ENCODE data around the gene SYT7. TPM values are rescaled to one million over a fixed set of nuclear protein-coding genes. Genes with fewer than 3 reads are reported as not detected.
"Not testable (repeated sequence)": the region's sequence is repeated elsewhere in the genome, so short reads cannot be mapped to it uniquely, and the experiment has no call there.

Gene SYT7
- polyA plus RNA-seq, 2 of the 4 experiments (the other 2 are of a cell fraction) = 0.37 to 1.0 TPM

DNA sequence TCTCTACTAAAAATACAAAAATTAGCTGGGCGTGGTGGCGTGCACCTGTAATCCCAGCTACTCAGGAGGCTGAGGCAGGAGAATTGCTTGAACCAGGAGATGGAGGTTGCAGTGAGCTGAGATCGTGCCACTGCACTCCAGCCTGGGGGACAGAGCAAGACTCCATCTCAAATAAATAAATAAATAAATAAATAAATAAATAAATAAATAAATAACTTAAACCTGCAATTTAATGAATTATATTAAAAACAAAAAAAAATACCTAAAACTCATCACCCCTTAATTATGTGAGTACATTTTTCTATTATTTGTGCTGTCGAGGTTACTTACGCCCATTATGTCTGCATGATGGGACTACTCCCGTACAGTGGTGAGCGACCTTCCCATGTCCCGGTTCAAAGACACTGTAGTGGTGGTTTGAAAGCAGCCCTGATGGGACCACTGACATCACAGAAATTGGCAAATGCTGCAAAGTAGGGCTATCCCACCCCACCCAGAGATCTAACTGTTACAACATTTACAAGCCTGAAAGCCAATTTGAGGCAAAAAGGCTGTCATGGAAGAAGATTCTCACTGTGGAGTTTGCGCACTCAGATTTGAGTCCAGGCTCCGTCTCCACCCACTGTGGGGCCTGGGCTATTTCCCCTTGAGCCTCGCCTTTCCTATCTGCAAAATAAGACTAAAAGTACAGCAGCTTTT is 101.4 kb downstream of the SYT7 start:
- H3K4me2 ChIP-seq; H3K9me3 ChIP-seq; FAIRE-seq; H3K4me1 ChIP-seq; ATAC-seq; H3K27ac ChIP-seq; H3K4me3 ChIP-seq; DNase-seq (ENCODE audit: low read depth in 1 of 2, low spot score in 1 of 2): not testable (repeated sequence)
- POLR2A ChIA-PET = interaction anchor here (0.7 kb wide), 1 partner anchor 312 kb away, joined by 3 read pairs; no protein-coding TSS in a partner anchor
- CTCF ChIA-PET = interaction anchor here (1.4 to 9.1 kb wide), 16 partner anchors 9 to 157 kb away, joined by 4 to 141 read pairs (median 28); partner anchors contain the start of gene LRRC10B
- 82% methylated on average over 11 of the region's 11 CpGs for WGBS (ENCODE audit: missing lambda C conversion rate)
- TF ChIP-seq ZC3H11A (IDR thresholded peaks at IDR 0.05) = peak; percentile 96

DNA sequence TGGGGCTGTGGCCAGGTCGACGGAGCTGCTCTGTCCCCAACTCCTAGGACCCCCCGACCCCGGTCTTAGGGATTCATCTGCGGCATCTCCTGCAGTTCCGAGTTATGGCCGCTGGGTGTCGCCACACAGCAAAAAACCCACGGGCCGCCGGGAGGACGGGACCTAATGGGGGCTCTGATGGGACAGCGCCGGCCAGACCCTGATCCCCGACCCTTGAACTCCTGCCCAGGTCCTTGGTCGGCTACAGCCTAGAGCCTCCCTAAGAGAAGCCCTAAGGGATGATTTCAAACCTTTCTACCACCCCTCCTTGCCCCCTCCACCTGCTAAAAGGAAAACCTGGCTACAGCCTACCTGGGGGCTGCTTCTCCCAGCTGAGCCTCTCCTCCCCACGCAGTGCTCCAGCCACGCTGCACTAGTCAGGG is 103.1 kb downstream of the SYT7 start:
- ChIA-PET POLR2A (no interaction called here), CTCF (interaction anchor here (0.5 to 9.1 kb wide), 48 partner anchors 9 to 631 kb away, joined by 3 to 141 read pairs (median 5); partner anchors contain the start of genes LRRC10B and SYT7)
- no peak for TF ChIP-seq FOSB (CRISPR knock-in tag; IDR thresholded peaks at IDR 0.05)
- peak; percentile 84 for TF ChIP-seq SMC3 (IDR thresholded peaks at IDR 0.05)
- TF ChIP-seq EHF (CRISPR knock-in tag; IDR thresholded peaks at IDR 0.05) = no peak
- peak; percentile 89 to 90 for TF ChIP-seq RAD21 (conservative IDR thresholded peaks at IDR 0.05 in 1 of 2, IDR thresholded peaks at IDR 0.05 in 1 of 2)
- TF ChIP-seq, protein P1, sequence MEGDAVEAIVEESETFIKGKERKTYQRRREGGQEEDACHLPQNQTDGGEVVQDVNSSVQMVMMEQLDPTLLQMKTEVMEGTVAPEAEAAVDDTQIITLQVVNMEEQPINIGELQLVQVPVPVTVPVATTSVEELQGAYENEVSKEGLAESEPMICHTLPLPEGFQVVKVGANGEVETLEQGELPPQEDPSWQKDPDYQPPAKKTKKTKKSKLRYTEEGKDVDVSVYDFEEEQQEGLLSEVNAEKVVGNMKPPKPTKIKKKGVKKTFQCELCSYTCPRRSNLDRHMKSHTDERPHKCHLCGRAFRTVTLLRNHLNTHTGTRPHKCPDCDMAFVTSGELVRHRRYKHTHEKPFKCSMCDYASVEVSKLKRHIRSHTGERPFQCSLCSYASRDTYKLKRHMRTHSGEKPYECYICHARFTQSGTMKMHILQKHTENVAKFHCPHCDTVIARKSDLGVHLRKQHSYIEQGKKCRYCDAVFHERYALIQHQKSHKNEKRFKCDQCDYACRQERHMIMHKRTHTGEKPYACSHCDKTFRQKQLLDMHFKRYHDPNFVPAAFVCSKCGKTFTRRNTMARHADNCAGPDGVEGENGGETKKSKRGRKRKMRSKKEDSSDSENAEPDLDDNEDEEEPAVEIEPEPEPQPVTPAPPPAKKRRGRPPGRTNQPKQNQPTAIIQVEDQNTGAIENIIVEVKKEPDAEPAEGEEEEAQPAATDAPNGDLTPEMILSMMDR (IDR thresholded peaks at IDR 0.05) = peak; percentile 88
- ATAC-seq (peak; percentile 16 to 71; a peak in 3 of 6 replicates), FAIRE-seq (no peak), DNase-seq (ENCODE audit: low read depth in 1 of 2, low spot score in 1 of 2) (peak; percentile 37 to 63)
- WGBS (ENCODE audit: missing lambda C conversion rate) = 0% methylated on average over 2 of the region's 18 CpGs
- Histone ChIP-seq H3K4me1 (no peaks in the 10 kb centered on the region), H3K27ac (no peak overlapping the region), H3K4me3 (no peak overlapping the region), H3K9me3 (no peaks in the 10 kb centered on the region), H3K4me2 (peak overlapping the region; percentile 56)

DNA sequence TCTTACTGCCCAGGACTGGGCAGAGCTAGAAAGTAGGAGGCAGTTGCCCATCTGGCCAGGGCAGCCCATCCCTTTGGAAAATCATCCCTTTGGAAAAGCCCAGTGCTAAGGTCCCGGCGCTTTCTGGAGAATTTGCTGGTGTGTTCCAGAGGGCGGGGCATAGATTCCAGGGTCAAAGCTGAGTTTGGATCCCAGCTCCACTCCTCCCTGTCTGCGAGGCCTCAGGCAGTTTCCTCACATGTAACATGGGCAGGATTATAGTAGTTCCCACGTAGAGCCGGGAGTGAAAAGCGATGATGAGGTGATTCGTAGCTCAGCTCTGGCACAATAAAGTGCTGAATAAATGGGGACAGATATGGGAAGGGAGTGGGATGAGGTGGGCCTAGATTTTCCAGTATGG is 103.8 kb downstream of the SYT7 start:
- no peak for DNase-seq (ENCODE audit: low read depth in 1 of 2, low spot score in 1 of 2)
- no peak overlapping the region; the same call in 2 of the 3 replicates for H3K4me2 ChIP-seq
- H3K9me3 ChIP-seq = no peaks in the 10 kb centered on the region
- ChIA-PET POLR2A (interaction anchor here (0.9 kb wide), 1 partner anchor 40 kb away, joined by 3 read pairs; no protein-coding TSS in a partner anchor), CTCF (interaction anchor here (0.6 to 9.1 kb wide), 38 partner anchors 9 to 276 kb away, joined by 3 to 141 read pairs (median 6); partner anchors contain the start of genes LRRC10B and SYT7)
- no peak overlapping the region for H3K4me3 ChIP-seq
- no peak for FAIRE-seq
- TF ChIP-seq CBX8 (IDR thresholded peaks at IDR 0.05) (no peak), FOSL2 (IDR thresholded peaks at IDR 0.05) (no peak), FOSL2 (CRISPR knock-in tag; IDR thresholded peaks at IDR 0.05) (no peak)
- 51% methylated on average over 8 of the region's 8 CpGs for WGBS (ENCODE audit: missing lambda C conversion rate)
- no peak for ATAC-seq
- no peak overlapping the region for H3K27ac ChIP-seq
- H3K4me1 ChIP-seq = no peaks in the 10 kb centered on the region

DNA sequence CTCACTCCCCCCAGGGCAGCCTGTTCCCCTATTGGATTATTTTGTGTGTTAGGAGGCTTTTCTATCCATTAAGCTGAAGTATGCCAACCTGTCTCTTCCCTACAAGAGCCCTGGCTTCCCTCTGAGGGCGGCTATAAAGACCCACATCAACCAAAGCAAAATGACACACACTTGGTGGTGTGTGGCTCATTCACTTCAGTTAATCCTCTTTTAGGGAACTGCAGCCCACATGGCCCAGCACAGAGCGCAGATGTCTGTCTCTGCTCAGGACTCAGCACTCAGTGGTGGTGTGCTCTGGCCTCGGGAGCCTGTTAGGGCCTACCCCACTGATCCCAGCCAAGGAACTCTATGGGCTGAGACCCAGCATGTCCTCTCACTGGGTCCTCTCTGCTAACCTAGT is 104.5 kb downstream of the SYT7 start:
- ChIA-PET CTCF (interaction anchor here (0.6 to 9.1 kb wide), 19 partner anchors 8 to 271 kb away, joined by 3 to 141 read pairs (median 27); partner anchors contain the start of gene LRRC10B), POLR2A (interaction anchor here (0.9 kb wide), 1 partner anchor 40 kb away, joined by 3 read pairs; no protein-coding TSS in a partner anchor)
- H3K4me3 ChIP-seq = no peak overlapping the region
- no peak for ATAC-seq
- no peak overlapping the region for H3K4me2 ChIP-seq
- no peak for DNase-seq (ENCODE audit: low read depth in 1 of 2, low spot score in 1 of 2)
- no peak overlapping the region for H3K27ac ChIP-seq
- H3K4me1 ChIP-seq = no peaks in the 10 kb centered on the region
- WGBS (ENCODE audit: missing lambda C conversion rate) = 88% methylated on average over 3 of the region's 3 CpGs
- no peaks in the 10 kb centered on the region for H3K9me3 ChIP-seq
- FAIRE-seq = no peak
- TF ChIP-seq TP53 (CRISPR knock-in tag; IDR thresholded peaks at IDR 0.05) (no peak), BHLHE40 (IDR thresholded peaks at IDR 0.05; ENCODE audit: low read depth, low read length) (no peak), SREBF2 (IDR thresholded peaks at IDR 0.05) (no peak), FOSL2 (IDR thresholded peaks at IDR 0.05) (no peak), FOSL2 (CRISPR knock-in tag; IDR thresholded peaks at IDR 0.05) (no peak), NFE2L2 (conservative IDR thresholded peaks at IDR 0.05; ENCODE audit: low read length) (no peak), CBX2 (IDR thresholded peaks at IDR 0.05; ENCODE audit: borderline replicate concordance, low read depth) (no peak), ZFP36 (IDR thresholded peaks at IDR 0.05; ENCODE audit: borderline replicate concordance, partially characterized antibody) (no peak), HEYL (CRISPR knock-in tag; IDR thresholded peaks at IDR 0.05) (no peak), EHF (CRISPR knock-in tag; IDR thresholded peaks at IDR 0.05) (no peak)
- TF ChIP-seq, protein P2, sequence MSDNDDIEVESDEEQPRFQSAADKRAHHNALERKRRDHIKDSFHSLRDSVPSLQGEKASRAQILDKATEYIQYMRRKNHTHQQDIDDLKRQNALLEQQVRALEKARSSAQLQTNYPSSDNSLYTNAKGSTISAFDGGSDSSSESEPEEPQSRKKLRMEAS (IDR thresholded peaks at IDR 0.05) = no peak
- TF ChIP-seq, protein P3, sequence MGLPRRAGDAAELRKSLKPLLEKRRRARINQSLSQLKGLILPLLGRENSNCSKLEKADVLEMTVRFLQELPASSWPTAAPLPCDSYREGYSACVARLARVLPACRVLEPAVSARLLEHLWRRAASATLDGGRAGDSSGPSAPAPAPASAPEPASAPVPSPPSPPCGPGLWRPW (IDR thresholded peaks at IDR 0.05) = no peak
- TF ChIP-seq, protein P4, sequence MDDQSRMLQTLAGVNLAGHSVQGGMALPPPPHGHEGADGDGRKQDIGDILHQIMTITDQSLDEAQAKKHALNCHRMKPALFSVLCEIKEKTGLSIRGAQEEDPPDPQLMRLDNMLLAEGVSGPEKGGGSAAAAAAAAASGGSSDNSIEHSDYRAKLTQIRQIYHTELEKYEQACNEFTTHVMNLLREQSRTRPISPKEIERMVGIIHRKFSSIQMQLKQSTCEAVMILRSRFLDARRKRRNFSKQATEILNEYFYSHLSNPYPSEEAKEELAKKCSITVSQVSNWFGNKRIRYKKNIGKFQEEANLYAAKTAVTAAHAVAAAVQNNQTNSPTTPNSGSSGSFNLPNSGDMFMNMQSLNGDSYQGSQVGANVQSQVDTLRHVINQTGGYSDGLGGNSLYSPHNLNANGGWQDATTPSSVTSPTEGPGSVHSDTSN (IDR thresholded peaks at IDR 0.05) = no peak
- TF ChIP-seq, protein P5, sequence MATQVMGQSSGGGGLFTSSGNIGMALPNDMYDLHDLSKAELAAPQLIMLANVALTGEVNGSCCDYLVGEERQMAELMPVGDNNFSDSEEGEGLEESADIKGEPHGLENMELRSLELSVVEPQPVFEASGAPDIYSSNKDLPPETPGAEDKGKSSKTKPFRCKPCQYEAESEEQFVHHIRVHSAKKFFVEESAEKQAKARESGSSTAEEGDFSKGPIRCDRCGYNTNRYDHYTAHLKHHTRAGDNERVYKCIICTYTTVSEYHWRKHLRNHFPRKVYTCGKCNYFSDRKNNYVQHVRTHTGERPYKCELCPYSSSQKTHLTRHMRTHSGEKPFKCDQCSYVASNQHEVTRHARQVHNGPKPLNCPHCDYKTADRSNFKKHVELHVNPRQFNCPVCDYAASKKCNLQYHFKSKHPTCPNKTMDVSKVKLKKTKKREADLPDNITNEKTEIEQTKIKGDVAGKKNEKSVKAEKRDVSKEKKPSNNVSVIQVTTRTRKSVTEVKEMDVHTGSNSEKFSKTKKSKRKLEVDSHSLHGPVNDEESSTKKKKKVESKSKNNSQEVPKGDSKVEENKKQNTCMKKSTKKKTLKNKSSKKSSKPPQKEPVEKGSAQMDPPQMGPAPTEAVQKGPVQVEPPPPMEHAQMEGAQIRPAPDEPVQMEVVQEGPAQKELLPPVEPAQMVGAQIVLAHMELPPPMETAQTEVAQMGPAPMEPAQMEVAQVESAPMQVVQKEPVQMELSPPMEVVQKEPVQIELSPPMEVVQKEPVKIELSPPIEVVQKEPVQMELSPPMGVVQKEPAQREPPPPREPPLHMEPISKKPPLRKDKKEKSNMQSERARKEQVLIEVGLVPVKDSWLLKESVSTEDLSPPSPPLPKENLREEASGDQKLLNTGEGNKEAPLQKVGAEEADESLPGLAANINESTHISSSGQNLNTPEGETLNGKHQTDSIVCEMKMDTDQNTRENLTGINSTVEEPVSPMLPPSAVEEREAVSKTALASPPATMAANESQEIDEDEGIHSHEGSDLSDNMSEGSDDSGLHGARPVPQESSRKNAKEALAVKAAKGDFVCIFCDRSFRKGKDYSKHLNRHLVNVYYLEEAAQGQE (IDR thresholded peaks at IDR 0.05) = no peak
- TF ChIP-seq, protein P6, sequence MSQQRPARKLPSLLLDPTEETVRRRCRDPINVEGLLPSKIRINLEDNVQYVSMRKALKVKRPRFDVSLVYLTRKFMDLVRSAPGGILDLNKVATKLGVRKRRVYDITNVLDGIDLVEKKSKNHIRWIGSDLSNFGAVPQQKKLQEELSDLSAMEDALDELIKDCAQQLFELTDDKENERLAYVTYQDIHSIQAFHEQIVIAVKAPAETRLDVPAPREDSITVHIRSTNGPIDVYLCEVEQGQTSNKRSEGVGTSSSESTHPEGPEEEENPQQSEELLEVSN (IDR thresholded peaks at IDR 0.05; ENCODE audit: borderline replicate concordance, low read depth) = no peak
